Esophagus squamous epithelium (tissue), 5 donors: Measurements from ENCODE around the gene UNK. TPM values are rescaled to one million over a fixed set of nuclear protein-coding genes. Genes with fewer than 3 reads are reported as not detected.
A peak's percentile ranks its signal among the peaks of the same experiment; 100 is the strongest.

Experiments used
- DNase-seq: peaks from one replicate; lab custom pipeline; 2025; lab: John Stamatoyannopoulos, UW
- H3K27ac ChIP-seq, 4 donors: fragments of 200-600 bp; sonication (generic); one replicate each; pipeline ENCODE4 v1.5.1; 2016 to 2019; ENCODE audit warnings: mild to moderate bottlenecking in 1 of 4
- H3K27me3 ChIP-seq, 4 donors: fragments of 200-600 bp; sonication (generic); 1 replicate in 3 of 4; 2 replicates in 1 of 4; pipeline versions ENCODE4 v1.5.1 to v1.6.0; 2017 to 2021; ENCODE audit warnings: antibody characterized with exemption in 1 of 4
- H3K36me3 ChIP-seq, 3 donors: fragments of 200-600 bp; sonication (generic); one replicate each; pipeline ENCODE4 v1.5.1; 2016 to 2019
- H3K4me1 ChIP-seq, 3 donors: fragments of 200-600 bp; sonication (generic); one replicate each; pipeline ENCODE4 v1.5.1; 2017 to 2019
- H3K4me3 ChIP-seq, 4 donors: fragments of 200-600 bp; sonication (generic); 1 replicate in 3 of 4; 2 replicates in 1 of 4; pipeline ENCODE4 v1.5.1; 2016 to 2019; ENCODE audit warnings: mild to moderate bottlenecking in 2 of 4, moderate library complexity in 1 of 4
- H3K9me3 ChIP-seq, 3 donors: fragments of 200-600 bp; sonication (generic); one replicate each; pipeline ENCODE4 v1.5.1; 2016 to 2019
- CTCF ChIP-seq, 6 experiments: fragments of 450-650 bp in 4 of 6; fragments of 200-600 bp in 2 of 6; sonication (generic) in 2 of 6; IDR thresholded peaks; one replicate each; pipeline ENCODE4 v1.5.1; 2016 to 2019; ENCODE audit warnings: antibody characterized with exemption in 6 of 6, mild to moderate bottlenecking in 4 of 6, moderate library complexity in 4 of 6
- POLR2A ChIP-seq, 4 donors: fragments of 450-650 bp; IDR thresholded peaks; one replicate each; pipeline ENCODE4 v1.6.1; 2017; ENCODE audit warnings: antibody characterized with exemption in 4 of 4, mild to moderate bottlenecking in 4 of 4, moderate library complexity in 3 of 4
- WGBS, 2 donors: methylation state at CpG; one replicate each; pipeline ENCODE4 v1.1.5; 2018; 5-methylcytosine and 5-hydroxymethylcytosine counted together
- intact Hi-C: fragments of 100-400 bp; cut with DNase I; formaldehyde crosslinking; loops from one replicate; pipeline ENCODE4 v1.15.0; 2022
- total RNA-seq, 4 donors: library from RNA; depleted of rRNA; stranded (reverse); fragments of >200 nt; gene quantifications; one replicate each; pipeline ENCODE4 v1.1.0, GENCODE V29; 2016
- donor health status: DM: yes; HTN: yes; CAD: no.

Gene UNK
- total RNA-seq, 4 donors from 2014 or later = 14.8 to 27.3 (median 20.4) TPM

GRCh38 chr17:75832164-75832651, 47.6 kb downstream of the UNK start:
- TF ChIP-seq POLR2A (IDR thresholded peaks at IDR 0.05) (peak in 1 of 4 donors; percentile 37), CTCF (IDR thresholded peaks at IDR 0.05) (no peak)
- no peak for DNase-seq
- Histone ChIP-seq H3K4me3 (peak overlapping the region in 2 of 4 donors; percentile 4 to 23), H3K9me3 (no peaks in the 10 kb centered on the region), H3K36me3 (peaks cover 0 to 74% (median 0%) of the 10 kb centered on the region in 3 donors), H3K27me3 (no peaks in the 10 kb centered on the region), H3K4me1 (peaks cover 12 to 52% (median 18%) of the 10 kb centered on the region in 3 donors), H3K27ac (peak overlapping the region; percentile 22 to 78 (median 62))
- WGBS, 2 donors = 75 to 86% methylated on average over 8 of the region's 10 CpGs
- intact Hi-C loops = no loop called here

- no peak for TF ChIP-seq CTCF (IDR thresholded peaks at IDR 0.05)
- TF ChIP-seq POLR2A (IDR thresholded peaks at IDR 0.05) = no peak
- WGBS, 2 donors = 44 to 57% methylated on average over 16 to 18 of the region's 20 CpGs
- intact Hi-C loops = no loop called here
- peaks cover 7 to 46% (median 12%) of the 10 kb centered on the region in 3 donors for H3K4me1 ChIP-seq
- peak overlapping the region in 2 of 4 donors; percentile 4 to 23 for H3K4me3 ChIP-seq
- peaks cover 0 to 75% (median 0%) of the 10 kb centered on the region in 3 donors for H3K36me3 ChIP-seq
- no peaks in the 10 kb centered on the region for H3K9me3 ChIP-seq
- peak overlapping the region; percentile 22 to 78 (median 62) for H3K27ac ChIP-seq
- no peaks in the 10 kb centered on the region for H3K27me3 ChIP-seq
- no peak for DNase-seq
Observed at GRCh38 chr17:75832652-75833400, 48.2 kb downstream of the UNK start.

GRCh38 chr17:75834279-75834920, 49.8 kb downstream of the UNK start:
- Histone ChIP-seq H3K27ac (no peak overlapping the region), H3K27me3 (no peaks in the 10 kb centered on the region), H3K4me1 (peaks cover 2 to 35% (median 10%) of the 10 kb centered on the region in 3 donors), H3K9me3 (no peaks in the 10 kb centered on the region), H3K36me3 (peaks cover 0 to 73% (median 0%) of the 10 kb centered on the region in 3 donors), H3K4me3 (no peak overlapping the region)
- 80 to 89% methylated on average over 9 to 10 of the region's 25 CpGs for WGBS, 2 donors
- no peak for DNase-seq
- TF ChIP-seq CTCF (IDR thresholded peaks at IDR 0.05) (no peak), POLR2A (IDR thresholded peaks at IDR 0.05) (no peak)
- intact Hi-C loops = no loop called here

- Histone ChIP-seq H3K4me1 (peaks cover 2 to 35% (median 10%) of the 10 kb centered on the region in 3 donors), H3K4me3 (no peak overlapping the region), H3K9me3 (no peaks in the 10 kb centered on the region), H3K36me3 (peaks cover 0 to 73% (median 0%) of the 10 kb centered on the region in 3 donors), H3K27me3 (no peaks in the 10 kb centered on the region), H3K27ac (no peak overlapping the region)
- no peak for TF ChIP-seq POLR2A (IDR thresholded peaks at IDR 0.05)
- no peak for TF ChIP-seq CTCF (IDR thresholded peaks at IDR 0.05)
- DNase-seq = no peak
- WGBS, 2 donors = 58 to 84% methylated on average over 5 to 7 of the region's 24 CpGs
- intact Hi-C loops = no loop called here
Observed at GRCh38 chr17:75834928-75835653, 50.5 kb downstream of the UNK start.
